CD4-positive, CD25-positive, alpha-beta regulatory T cell (primary cell): ENCODE results near the gene DACT2. TPM values are rescaled to one million over a fixed set of nuclear protein-coding genes. Genes with fewer than 3 reads are reported as not detected.

ENCODE experiments used
- ATAC-seq, 2 donors: fragments of 150-1000 bp; cut with Tn5 transposase; one replicate each; pipeline ENCODE4 v1.10.0; 2021; ENCODE audit warnings: low read depth in 2 of 2, moderate number of reproducible peaks in 2 of 2, moderate library complexity in 1 of 2
- DNase-seq, 3 donors: peaks; one replicate each; pipeline versions ENCODE4 v3.0.0 to v3.0.0-alpha.2; 2012 to 2022; ENCODE audit warnings: mixed read lengths in 1 of 3
- H3K27ac ChIP-seq: one replicate; pipeline ENCODE4 v1.7.0; 2013; ENCODE audit warnings: mild to moderate bottlenecking, low read length; ENCODE audit not compliant: insufficient read depth, poor library complexity, severe bottlenecking
- H3K27me3 ChIP-seq: one replicate; pipeline ENCODE4 v1.7.0; 2013; ENCODE audit warnings: low read length; ENCODE audit not compliant: control insufficient read depth, insufficient read depth
- H3K36me3 ChIP-seq: one replicate; pipeline ENCODE4 v1.7.0; 2013; ENCODE audit warnings: mild to moderate bottlenecking, low read length, moderate library complexity; ENCODE audit not compliant: control insufficient read depth, insufficient read depth
- H3K4me1 ChIP-seq: 2 replicates; pipeline ENCODE4 v1.7.0; 2013; ENCODE audit warnings: mild to moderate bottlenecking, low read length; ENCODE audit not compliant: insufficient read depth, control insufficient read depth, poor library complexity, severe bottlenecking
- H3K4me3 ChIP-seq: one replicate; pipeline ENCODE4 v1.7.0; 2013; ENCODE audit warnings: low read depth, mild to moderate bottlenecking, low read length, moderate library complexity
- H3K9me3 ChIP-seq, 2 experiments: 1 replicate in 1 of 2; 2 replicates in 1 of 2; pipeline ENCODE4 v1.7.0; 2013; ENCODE audit warnings: low read length in 2 of 2, mild to moderate bottlenecking in 1 of 2, moderate library complexity in 1 of 2; ENCODE audit not compliant: control insufficient read depth in 2 of 2
- H3K27ac Mint-ChIP-seq, 3 donors: one replicate each; pipeline ENCODE4 v1.8.0; 2020 to 2022; ENCODE audit warnings: mild to moderate bottlenecking in 3 of 3, mixed read lengths in 3 of 3, moderate library complexity in 2 of 3
- H3K27me3 Mint-ChIP-seq: one replicate; pipeline ENCODE4 v1.8.0; 2022; ENCODE audit warnings: mild to moderate bottlenecking, mixed read lengths
- H3K36me3 Mint-ChIP-seq: one replicate; pipeline ENCODE4 v1.8.0; 2020; ENCODE audit warnings: mixed read lengths
- H3K4me1 Mint-ChIP-seq, 4 donors: one replicate each; pipeline ENCODE4 v1.8.0; 2020 to 2022; ENCODE audit warnings: mixed read lengths in 4 of 4, mild to moderate bottlenecking in 1 of 4
- H3K4me3 Mint-ChIP-seq, 4 donors: one replicate each; pipeline ENCODE4 v1.8.0; 2020 to 2022; ENCODE audit warnings: mild to moderate bottlenecking in 4 of 4, mixed read lengths in 4 of 4, moderate library complexity in 3 of 4
- H3K9me3 Mint-ChIP-seq, 7 donors: one replicate each; pipeline ENCODE4 v1.8.0; 2020 to 2022; ENCODE audit warnings: mixed read lengths in 7 of 7, mild to moderate bottlenecking in 3 of 7, moderate library complexity in 2 of 7
- polyA plus RNA-seq, 4 donors: library from polyadenylated mRNA; unstranded; fragments of 300-500 nt; fragmentation: Illumina TruSeq; gene quantifications; one replicate each; pipeline ENCODE4 v1.2.3, GENCODE V29; 2021
- total RNA-seq: library from RNA; stranded (reverse); gene quantifications from one replicate; pipeline ENCODE4 v1.2.3, GENCODE V29; 2022

The DACT2 gene
- total and polyA plus RNA-seq, 5 donors from 2014 or later = not detected

DNA sequence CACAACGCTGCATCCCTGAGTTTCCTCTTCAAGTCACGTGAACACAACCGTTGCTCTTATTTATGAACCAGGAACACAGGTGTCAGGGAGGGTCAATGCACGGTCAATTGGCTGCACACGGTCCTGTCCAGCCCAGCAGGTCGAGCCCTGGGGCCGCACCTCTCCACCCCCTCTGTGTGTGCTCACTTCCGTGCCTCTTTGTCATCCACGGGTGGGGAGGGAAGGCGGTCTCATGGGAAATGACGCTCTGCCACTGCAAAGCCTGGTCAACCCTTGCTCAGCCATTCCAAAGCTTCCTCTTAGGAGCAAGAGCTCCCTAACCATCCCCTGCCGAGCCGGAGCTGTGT lies 38.7 kb downstream of the DACT2 start:
- H3K27me3 Mint-ChIP-seq = no peaks in the 10 kb centered on the region
- DNase-seq = no peak
- H3K9me3 ChIP-seq = no peaks in the 10 kb centered on the region
- no peak overlapping the region for H3K4me3 Mint-ChIP-seq
- H3K4me1 ChIP-seq = no peaks in the 10 kb centered on the region
- no peaks in the 10 kb centered on the region for H3K4me1 Mint-ChIP-seq
- no peak overlapping the region for H3K4me3 ChIP-seq
- H3K36me3 ChIP-seq = no peaks in the 10 kb centered on the region
- H3K27me3 ChIP-seq = no peaks in the 10 kb centered on the region
- H3K36me3 Mint-ChIP-seq = no peaks in the 10 kb centered on the region
- H3K27ac Mint-ChIP-seq = no peak overlapping the region
- H3K27ac ChIP-seq = no peak overlapping the region
- ATAC-seq = no peak
- H3K9me3 Mint-ChIP-seq = peaks cover 0 to 3% (median 0%) of the 10 kb centered on the region in 7 donors

DNA sequence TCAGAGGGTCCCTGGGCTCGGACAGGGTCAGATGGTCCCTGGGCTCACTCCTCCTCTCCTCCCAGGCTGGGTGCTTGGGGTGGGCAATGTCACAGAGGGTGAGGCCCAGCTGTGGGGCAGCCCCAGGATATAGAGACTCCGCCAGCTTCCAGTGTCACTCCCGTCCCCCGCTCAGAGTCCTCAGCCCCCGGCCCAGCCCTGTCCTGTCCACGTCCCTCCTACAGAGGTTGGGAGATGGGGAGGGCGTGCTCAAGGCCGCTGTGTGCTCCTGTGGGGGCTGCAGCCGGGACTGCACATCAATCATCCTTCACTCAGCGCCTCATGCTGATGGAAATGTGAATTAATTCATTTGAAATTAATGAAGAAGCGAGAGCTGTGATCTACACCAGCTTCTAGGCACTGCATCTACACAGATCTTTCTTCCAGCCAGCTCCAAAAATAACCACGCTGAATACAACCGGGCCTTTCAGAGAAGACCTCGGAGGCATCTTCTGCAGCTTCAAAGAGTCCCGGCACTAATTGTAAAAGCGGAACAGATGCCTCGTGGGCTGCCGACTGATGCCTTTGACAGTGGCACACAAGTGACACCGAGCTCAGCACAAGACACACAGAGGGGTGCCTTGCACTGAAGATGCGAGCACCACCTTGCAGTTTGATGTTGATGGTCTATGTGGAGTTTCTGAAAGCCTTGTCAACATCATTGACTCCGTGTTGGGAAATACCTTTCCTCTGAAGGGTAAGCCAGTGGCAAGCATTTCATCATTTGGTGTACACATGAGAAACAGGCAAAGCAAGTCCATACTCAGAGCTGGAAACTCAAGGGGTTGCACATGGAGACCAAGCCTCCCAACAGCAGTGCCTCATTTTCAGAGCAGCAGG lies 39.3 kb downstream of the DACT2 start:
- Histone ChIP-seq H3K4me3 (no peak overlapping the region), H3K4me1 (no peaks in the 10 kb centered on the region), H3K36me3 (no peaks in the 10 kb centered on the region), H3K9me3 (no peaks in the 10 kb centered on the region), H3K27me3 (no peaks in the 10 kb centered on the region), H3K27ac (no peak overlapping the region)
- DNase-seq (no peak), ATAC-seq (no peak)
- Mint-ChIP-seq H3K4me3 (no peak overlapping the region), H3K27ac (no peak overlapping the region), H3K36me3 (no peaks in the 10 kb centered on the region), H3K4me1 (no peaks in the 10 kb centered on the region), H3K9me3 (peaks cover 0 to 3% (median 0%) of the 10 kb centered on the region in 7 donors), H3K27me3 (no peaks in the 10 kb centered on the region)

DNA sequence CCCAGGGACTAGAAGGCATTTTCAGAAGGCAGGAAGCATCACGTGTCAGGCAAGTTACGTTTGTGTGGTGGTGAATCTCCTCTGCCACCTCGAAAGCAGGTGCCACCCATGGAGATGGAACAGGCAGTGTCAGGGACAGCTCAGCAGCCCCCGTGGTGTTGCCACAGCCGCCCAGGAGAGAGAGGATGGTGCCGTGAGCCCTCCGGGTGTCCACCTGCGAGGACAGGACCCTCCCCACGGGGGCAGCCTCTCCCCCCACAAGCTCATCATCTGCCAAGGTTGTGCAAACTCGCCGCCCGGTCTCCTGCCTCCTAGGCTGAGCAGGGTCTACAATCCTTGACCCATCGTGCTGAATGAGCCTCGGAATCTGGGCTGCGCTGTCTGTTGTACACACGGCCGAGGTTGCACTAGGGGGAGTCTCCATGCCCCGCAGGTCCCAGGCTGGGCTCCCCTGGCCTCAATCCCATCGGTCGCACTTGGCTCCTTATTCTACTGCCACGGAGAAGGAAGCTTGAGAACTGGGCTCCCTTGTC lies 40.1 kb downstream of the DACT2 start:
- Mint-ChIP-seq H3K9me3 (peaks cover 0 to 3% (median 0%) of the 10 kb centered on the region in 7 donors), H3K4me1 (no peaks in the 10 kb centered on the region), H3K27ac (no peak overlapping the region), H3K27me3 (no peaks in the 10 kb centered on the region), H3K36me3 (no peaks in the 10 kb centered on the region), H3K4me3 (no peak overlapping the region)
- ATAC-seq (no peak), DNase-seq (no peak)
- Histone ChIP-seq H3K4me1 (no peaks in the 10 kb centered on the region), H3K27me3 (no peaks in the 10 kb centered on the region), H3K36me3 (no peaks in the 10 kb centered on the region), H3K9me3 (no peaks in the 10 kb centered on the region), H3K27ac (no peak overlapping the region), H3K4me3 (no peak overlapping the region)

DNA sequence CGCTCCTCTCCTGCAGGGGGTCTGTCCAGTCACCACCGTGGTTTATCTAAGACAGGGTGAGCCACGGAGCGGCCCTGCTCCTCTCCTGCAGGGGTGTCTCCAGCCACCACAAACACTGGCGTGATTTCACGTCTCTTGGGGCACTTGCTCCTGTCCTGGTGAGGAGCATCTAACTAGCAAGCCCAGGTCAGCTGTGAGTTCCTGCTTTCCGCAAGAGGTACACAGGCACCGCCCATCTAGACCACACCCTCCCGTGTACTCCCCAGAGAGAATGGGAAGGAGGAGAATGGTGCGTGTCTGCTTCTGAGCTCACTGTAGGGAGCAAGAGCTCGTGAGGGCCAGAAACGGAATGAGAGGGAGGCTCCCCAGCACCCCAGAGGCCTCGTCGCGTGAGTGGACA lies 40.7 kb downstream of the DACT2 start:
- no peak overlapping the region for H3K27ac Mint-ChIP-seq
- peaks cover 0 to 3% (median 0%) of the 10 kb centered on the region in 7 donors for H3K9me3 Mint-ChIP-seq
- Histone ChIP-seq H3K36me3 (no peaks in the 10 kb centered on the region), H3K27me3 (no peaks in the 10 kb centered on the region), H3K9me3 (no peaks in the 10 kb centered on the region), H3K27ac (no peak overlapping the region), H3K4me1 (no peaks in the 10 kb centered on the region), H3K4me3 (no peak overlapping the region)
- no peak for DNase-seq
- no peaks in the 10 kb centered on the region for H3K4me1 Mint-ChIP-seq
- H3K4me3 Mint-ChIP-seq = no peak overlapping the region
- H3K27me3 Mint-ChIP-seq = no peaks in the 10 kb centered on the region
- no peak for ATAC-seq
- H3K36me3 Mint-ChIP-seq = no peaks in the 10 kb centered on the region

DNA sequence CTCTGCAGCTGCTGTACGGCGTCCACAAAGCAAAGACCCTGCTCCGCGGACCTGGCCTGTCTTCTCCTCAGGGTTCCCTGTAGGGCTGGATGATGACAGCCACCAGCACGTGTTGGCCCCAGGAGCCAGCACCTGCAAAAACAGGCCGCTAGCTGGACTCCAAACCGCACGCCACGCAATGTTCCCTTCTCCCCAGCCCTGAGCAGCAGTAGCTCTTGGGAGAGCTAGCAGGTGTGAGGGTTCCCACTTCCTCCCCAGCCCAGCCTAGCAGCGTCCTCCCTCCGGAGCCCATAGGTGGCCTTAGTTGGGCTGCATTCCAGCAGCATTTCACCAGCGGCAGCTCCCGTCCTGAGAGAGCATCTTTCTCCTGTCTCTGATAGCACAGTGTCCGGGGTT lies 42.3 kb downstream of the DACT2 start:
- Histone ChIP-seq H3K4me3 (no peak overlapping the region), H3K4me1 (no peaks in the 10 kb centered on the region), H3K27ac (no peak overlapping the region), H3K36me3 (no peaks in the 10 kb centered on the region), H3K9me3 (no peaks in the 10 kb centered on the region), H3K27me3 (no peaks in the 10 kb centered on the region)
- Mint-ChIP-seq H3K36me3 (no peaks in the 10 kb centered on the region), H3K27me3 (no peaks in the 10 kb centered on the region), H3K4me3 (no peak overlapping the region), H3K27ac (no peak overlapping the region), H3K4me1 (no peaks in the 10 kb centered on the region), H3K9me3 (peaks cover 0 to 3% (median 0%) of the 10 kb centered on the region in 7 donors)
- DNase-seq (no peak), ATAC-seq (no peak)

DNA sequence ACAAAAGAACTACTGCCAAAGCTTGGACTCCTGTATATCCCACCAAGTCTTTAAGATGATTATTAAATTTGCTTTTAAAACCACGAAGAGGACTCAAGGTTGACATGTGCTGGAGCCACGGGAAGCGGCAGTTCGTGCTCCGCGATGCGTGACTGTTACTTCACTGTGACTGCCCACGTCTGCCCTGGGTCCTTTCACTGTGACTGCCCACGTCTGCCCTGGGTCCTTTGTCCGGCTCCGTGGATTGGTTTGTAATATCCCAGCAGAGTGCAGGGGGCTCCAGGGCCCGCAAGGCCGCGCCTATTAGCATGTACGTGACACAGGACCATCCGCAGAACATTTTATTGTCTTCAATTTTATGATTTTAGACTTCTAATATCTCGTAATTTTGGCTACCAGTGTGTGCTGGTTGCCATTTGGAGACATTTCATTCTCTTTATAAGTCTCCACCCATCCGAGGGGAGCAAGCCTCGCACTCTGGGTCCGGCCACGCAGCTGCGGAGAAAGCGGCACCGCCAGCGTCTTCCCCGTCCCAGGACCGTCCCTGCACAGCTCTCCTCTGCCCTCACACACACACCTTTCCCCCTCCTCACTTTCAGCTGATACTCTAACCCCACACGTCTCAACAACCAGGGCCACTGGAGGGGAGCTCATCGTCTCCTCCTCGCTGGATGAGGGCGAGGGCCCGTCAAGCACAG lies 42.9 kb downstream of the DACT2 start:
- H3K27ac Mint-ChIP-seq = no peak overlapping the region

DNA sequence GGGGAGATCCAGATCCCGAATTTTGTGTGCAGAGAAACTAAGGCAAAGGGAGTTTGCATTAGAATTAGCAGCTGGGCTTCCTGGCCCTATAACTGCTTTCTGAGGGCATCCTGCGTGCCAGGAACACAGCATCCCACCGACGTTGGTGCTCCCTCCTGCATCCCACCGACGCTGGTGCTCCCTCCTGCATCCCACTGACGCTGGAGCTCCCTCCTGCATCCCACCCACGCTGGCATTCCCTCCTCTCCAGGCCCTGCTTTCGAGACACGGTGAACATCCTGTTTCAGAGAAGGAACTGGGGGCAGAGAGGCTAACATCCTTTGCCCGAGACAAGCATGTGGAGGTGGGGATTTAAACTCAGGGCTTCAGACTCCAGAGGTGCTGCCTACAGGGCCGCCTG lies 44.4 kb downstream of the DACT2 start:
- no peaks in the 10 kb centered on the region for H3K9me3 ChIP-seq
- H3K4me1 Mint-ChIP-seq = no peaks in the 10 kb centered on the region
- peaks cover 0 to 3% (median 0%) of the 10 kb centered on the region in 7 donors for H3K9me3 Mint-ChIP-seq
- ATAC-seq (no peak), DNase-seq (no peak)
- no peak overlapping the region for H3K27ac ChIP-seq
- no peaks in the 10 kb centered on the region for H3K27me3 Mint-ChIP-seq
- H3K36me3 ChIP-seq = no peaks in the 10 kb centered on the region
- H3K27me3 ChIP-seq = no peaks in the 10 kb centered on the region
- no peaks in the 10 kb centered on the region for H3K36me3 Mint-ChIP-seq
- H3K4me3 Mint-ChIP-seq = no peak overlapping the region
- no peak overlapping the region for H3K27ac Mint-ChIP-seq
- H3K4me3 ChIP-seq = no peak overlapping the region
- H3K4me1 ChIP-seq = no peaks in the 10 kb centered on the region

More for the DNA sequence above, 42.9 kb downstream of the DACT2 start:
- H3K27me3 Mint-ChIP-seq = no peaks in the 10 kb centered on the region
- Histone ChIP-seq H3K4me3 (no peak overlapping the region), H3K27me3 (no peaks in the 10 kb centered on the region), H3K9me3 (no peaks in the 10 kb centered on the region), H3K4me1 (no peaks in the 10 kb centered on the region), H3K27ac (no peak overlapping the region), H3K36me3 (no peaks in the 10 kb centered on the region)
- H3K9me3 Mint-ChIP-seq = peaks cover 0 to 3% (median 0%) of the 10 kb centered on the region in 7 donors
- ATAC-seq (no peak), DNase-seq (no peak)
- no peak overlapping the region for H3K4me3 Mint-ChIP-seq
- no peaks in the 10 kb centered on the region for H3K36me3 Mint-ChIP-seq
- H3K4me1 Mint-ChIP-seq = no peaks in the 10 kb centered on the region
